KOPT-K1 (cell line): ENCODE results near the gene LCN2.
"Not testable (repeated sequence)": the region's sequence is repeated elsewhere in the genome, so short reads cannot be mapped to it uniquely, and the experiment has no call there.

Source experiments
- H3K27ac ChIP-seq: fragments of 200-600 bp; sonication (generic); 2 replicates; pipeline ENCODE4 v1.5.1; 2016; ENCODE audit warnings: antibody characterized with exemption, mild to moderate bottlenecking, low read depth, low read length; ENCODE audit not compliant: poor library complexity, severe bottlenecking
- H3K36me3 ChIP-seq: fragments of 200-600 bp; sonication (generic); 2 replicates; pipeline ENCODE4 v1.5.1; 2017; ENCODE audit warnings: antibody characterized with exemption, mild to moderate bottlenecking, low read length, moderate library complexity; ENCODE audit not compliant: insufficient read depth
- H3K9me3 ChIP-seq: fragments of 200-600 bp; sonication (generic); 2 replicates; pipeline ENCODE4 v1.5.1; 2017; ENCODE audit warnings: antibody characterized with exemption, low read length, mild to moderate bottlenecking; ENCODE audit not compliant: insufficient read depth, poor library complexity, severe bottlenecking

The LCN2 gene

DNA sequence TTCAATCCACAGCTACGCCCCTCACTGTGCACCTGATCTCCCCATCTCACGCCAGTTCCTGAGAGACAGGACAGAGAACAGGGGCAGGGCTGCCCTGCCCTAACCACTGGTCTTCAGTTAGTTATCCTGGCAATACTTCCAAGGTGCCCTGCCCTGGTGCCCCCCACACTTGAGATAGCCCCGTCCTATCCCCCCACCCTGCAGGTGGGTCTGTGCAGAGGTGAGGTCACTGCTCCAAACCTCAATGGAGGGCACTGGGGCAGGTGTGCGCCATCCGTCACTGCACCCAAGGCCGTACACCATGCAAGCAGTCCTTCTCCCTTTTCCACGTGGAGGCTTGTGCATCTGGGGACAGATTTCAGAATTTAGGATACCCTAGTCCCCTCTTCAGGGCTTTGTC is 18.6 kb upstream of the LCN2 start:
- H3K9me3 ChIP-seq, H3K27ac ChIP-seq, H3K36me3 ChIP-seq: not testable (repeated sequence)

DNA sequence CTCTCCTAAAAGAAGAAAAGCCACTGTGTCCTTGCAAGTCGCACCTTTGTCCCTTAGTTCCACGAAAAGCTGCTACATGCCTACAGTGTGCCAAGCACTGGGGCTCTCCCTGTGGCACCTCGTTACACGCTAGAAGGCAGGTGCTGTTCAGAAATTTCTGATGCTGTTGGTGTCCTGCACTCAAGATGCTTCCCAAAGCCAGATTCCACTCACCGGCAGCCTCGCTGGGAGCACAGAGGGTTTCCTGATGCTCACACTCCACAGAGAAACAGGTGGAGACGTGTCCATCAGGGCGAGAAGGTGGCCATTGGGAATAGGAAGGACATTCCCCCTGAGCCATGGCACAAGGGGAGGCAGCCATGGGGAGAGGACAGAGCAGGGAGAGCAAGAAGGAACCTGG is 17.9 kb upstream of the LCN2 start:
- not testable (repeated sequence) for H3K9me3 ChIP-seq, H3K27ac ChIP-seq, H3K36me3 ChIP-seq

DNA sequence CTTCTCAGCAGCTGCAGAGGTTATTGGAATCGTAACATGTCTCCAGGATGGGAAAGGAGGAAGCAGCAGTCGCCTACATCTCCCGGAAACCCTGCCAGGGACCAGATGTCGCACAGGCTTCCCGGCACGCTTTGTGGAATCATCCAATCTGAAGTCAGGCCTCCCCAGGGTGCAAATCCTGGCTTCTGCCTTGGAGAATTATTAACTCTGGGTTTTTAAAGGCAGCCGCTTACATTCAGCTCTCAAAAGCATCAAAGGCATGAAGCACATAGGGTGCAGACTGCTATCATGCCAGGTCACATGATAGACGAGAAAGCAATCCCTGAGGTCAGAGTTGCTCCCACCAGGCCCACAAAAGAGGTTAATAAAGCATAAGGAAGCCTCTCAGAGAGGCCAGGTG is 17.1 kb upstream of the LCN2 start:
- H3K27ac ChIP-seq, H3K9me3 ChIP-seq, H3K36me3 ChIP-seq: not testable (repeated sequence)

DNA sequence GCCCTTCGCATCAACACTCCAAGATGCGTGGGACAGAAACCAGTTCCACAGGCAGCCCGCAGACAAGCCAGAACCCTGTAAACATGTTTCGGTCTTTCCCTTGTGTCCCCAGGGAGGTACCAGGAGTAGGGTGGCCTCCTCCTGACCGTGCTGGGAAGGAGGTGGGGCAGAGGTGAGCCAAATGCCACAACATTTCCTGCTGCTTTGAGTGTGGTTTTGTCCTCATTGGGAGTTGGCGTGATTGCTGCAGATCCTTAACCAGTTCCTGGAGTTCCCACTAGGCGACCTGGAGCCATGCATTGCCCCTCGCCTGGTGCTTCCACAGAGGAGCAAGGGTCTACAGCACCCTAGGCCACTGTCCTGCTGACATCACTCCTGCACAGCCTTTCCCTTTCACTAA is 13.7 kb upstream of the LCN2 start:
- H3K9me3 ChIP-seq, H3K27ac ChIP-seq, H3K36me3 ChIP-seq: not testable (repeated sequence)

DNA sequence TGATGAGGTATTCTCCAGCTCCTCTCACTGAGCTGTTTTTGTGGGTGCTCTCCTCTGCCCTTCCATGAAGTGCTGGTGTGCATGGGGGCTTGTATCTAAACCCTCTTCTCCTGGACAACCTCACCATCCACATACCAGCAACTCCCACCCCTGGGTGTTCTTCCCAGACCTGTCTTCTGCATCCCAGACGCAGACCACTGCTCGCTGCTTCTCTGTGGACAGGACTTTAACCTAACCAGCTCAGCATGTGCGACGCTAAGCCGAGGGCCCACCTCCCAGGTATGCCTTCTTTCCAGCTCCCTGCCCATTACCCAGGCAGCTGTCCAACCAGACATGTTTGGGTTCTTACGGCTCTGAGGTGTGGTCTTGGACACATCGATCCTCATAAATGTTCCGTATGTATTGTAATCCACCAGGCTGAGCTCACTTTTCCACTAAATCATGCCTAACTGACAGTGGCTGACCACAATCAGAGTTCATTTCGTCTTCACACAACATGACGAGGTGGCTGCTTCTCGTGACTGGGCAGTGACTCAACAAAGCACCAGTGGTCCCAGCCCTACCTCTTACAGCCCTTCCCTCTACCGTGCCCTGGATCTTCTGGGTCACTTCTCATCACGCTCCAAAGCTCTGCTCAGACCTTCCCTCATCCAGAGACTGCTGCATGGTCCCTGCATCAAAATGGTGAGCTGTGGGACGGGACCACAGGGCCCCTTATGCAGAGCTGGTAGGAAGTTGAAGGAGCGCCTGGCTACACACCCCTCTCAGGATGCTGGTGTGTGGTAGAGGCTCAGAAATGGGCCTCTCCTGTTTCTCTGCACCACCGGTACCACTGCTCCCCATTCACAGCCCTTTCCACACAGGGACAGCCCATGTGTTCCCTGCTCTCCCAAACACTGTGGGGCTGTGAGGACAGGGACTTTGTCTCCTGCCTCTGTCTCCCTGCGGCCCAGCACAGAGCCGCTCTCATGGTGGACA is 12.1 kb upstream of the LCN2 start:
- Histone ChIP-seq H3K27ac (no peak overlapping the region), H3K9me3 (no peaks in the 10 kb centered on the region), H3K36me3 (no peaks in the 10 kb centered on the region)

DNA sequence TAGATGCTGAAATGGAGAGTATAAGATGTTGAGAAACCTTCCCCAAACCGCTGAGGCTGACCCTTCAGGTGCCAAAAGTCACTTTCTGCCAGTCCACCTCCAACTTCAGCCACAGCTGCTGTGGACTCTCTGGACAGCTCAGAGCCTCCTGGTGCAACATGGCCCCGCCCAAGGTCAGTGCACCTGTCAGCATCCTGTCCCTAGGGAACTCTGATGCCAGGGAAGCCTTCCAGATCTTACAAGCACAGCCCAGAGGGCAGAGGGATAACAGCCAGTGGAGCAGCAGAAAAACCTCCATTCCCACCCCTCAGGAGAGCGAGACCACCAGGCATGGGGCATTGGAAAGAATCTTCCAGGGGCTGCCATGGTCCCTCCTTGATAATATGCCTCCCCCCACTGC is 11.3 kb upstream of the LCN2 start:
- no peaks in the 10 kb centered on the region for H3K36me3 ChIP-seq
- H3K9me3 ChIP-seq = no peaks in the 10 kb centered on the region
- H3K27ac ChIP-seq = no peak overlapping the region

DNA sequence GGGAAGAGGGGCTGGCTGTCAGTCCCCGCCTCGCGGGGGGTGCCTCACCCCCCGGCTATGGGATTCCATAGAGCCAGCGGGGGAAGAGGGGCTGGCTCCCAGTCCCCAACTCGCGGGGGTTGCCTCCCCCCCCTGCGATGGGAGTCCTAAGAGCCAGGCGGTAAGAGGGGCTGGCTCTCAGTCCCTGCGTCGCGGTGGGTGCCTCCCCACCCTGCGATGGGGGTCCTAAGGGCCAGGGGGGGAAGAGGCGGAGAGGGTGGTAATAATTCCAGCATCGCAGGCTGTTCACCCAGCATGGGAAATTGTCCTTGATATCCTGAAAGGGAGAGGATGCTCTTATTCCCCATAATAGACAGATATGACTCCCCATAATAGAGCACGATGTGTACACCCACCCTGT is 9.6 kb upstream of the LCN2 start:
- no peaks in the 10 kb centered on the region for H3K36me3 ChIP-seq
- H3K9me3 ChIP-seq = no peaks in the 10 kb centered on the region

DNA sequence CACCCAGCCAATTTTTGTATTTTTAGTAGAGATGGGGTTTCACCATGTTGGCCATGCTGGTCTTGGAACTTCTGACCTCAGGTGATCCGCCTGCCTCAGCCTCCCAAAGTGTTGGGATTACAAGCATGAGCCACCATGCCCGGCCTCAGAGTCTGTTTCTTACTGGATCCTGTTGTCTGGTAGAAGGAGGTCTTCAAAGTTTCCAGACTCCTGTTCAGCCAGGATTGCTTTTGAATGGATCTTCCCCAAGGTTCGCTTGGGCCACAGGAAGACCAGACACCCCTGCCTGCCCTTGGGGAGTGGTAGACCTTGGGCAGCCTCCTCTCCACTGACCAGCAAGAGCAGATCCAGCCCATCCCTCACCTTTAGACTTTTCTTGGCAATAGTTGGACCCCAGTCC is 7.6 kb upstream of the LCN2 start:
- Histone ChIP-seq H3K27ac (peak overlapping the region; percentile 42), H3K36me3 (no peaks in the 10 kb centered on the region), H3K9me3 (no peaks in the 10 kb centered on the region)

More for the DNA sequence above, 9.6 kb upstream of the LCN2 start:
- H3K27ac ChIP-seq = no peak overlapping the region

DNA sequence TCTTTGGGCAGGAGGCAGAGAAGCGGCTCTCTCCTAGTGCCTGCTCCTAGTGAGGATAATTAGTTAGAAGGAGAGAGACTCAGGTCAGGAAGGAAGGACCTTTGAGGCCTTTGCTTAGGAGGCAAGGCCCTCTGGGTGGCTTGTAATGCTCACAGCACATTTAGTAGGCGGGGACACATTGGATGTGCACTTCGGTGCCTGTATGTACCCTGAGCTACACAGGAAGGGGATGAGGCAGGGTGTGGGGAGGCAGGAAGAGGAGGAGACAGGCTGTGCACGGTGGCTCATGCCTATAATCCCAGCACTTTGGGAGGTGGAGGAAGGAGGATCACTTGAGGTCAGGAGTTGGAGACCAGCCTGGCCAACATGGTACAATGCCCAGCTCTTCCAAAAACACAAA is 7.2 kb upstream of the LCN2 start:
- Histone ChIP-seq H3K9me3 (no peaks in the 10 kb centered on the region), H3K36me3 (no peaks in the 10 kb centered on the region), H3K27ac (peak overlapping the region; percentile 42)

DNA sequence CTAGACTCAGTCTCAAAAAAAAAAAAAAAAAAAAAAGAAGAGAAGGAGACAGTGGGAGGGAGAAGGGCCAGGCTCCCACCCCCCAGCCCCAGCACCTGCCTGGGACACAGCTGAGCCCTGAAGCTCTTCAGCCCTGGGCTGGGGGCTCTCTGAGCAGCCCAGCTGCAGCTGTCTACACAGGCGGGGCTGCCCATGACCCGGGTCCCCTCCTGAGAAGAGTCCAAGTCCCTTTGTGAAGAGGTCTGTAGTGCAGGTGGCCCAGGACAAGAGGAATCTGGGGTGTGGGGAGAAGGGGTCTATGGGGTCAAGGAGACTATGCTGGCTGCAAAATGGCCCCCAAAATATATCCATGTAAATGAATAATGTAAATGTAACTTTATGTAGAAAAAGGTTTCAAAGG is 6.7 kb upstream of the LCN2 start:
- H3K9me3 ChIP-seq = no peaks in the 10 kb centered on the region
- no peaks in the 10 kb centered on the region for H3K36me3 ChIP-seq
- no peak overlapping the region for H3K27ac ChIP-seq

DNA sequence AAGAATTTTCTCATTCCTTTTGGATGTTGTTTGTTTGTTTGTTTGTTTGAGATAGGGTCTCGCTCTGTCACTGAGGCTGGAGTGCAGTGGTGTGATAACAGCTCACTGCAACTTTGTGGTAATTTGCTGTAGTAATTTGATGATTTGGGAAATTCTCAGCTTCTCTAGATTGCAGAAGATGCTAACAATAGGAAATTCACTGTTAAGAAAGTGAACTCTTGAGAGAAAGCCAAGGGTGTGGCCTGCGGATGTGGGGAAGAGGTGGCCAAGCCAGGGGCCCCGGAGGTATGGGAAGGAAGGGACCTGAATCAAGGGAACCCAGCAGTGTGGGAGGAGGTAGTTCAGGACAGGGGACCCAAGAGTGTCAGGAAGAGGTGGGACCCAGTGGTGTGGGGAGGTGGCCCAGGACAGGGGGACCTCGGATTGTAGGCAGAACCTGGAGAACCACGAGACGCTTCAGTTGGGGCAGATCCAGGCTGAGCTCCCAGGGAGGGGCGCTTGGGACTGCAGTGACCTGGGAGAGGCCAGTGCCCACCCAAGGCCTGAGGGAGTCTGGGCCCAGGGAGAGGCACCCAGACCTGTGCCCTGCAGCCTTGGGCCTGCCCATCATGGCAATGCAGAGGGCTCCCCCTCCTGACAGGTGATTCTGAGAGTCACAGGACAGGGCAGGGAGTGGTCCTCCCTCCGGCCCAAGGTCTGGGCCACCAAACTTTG is 5.6 kb upstream of the LCN2 start:
- Histone ChIP-seq H3K9me3 (no peaks in the 10 kb centered on the region), H3K27ac (no peak overlapping the region), H3K36me3 (no peaks in the 10 kb centered on the region)

DNA sequence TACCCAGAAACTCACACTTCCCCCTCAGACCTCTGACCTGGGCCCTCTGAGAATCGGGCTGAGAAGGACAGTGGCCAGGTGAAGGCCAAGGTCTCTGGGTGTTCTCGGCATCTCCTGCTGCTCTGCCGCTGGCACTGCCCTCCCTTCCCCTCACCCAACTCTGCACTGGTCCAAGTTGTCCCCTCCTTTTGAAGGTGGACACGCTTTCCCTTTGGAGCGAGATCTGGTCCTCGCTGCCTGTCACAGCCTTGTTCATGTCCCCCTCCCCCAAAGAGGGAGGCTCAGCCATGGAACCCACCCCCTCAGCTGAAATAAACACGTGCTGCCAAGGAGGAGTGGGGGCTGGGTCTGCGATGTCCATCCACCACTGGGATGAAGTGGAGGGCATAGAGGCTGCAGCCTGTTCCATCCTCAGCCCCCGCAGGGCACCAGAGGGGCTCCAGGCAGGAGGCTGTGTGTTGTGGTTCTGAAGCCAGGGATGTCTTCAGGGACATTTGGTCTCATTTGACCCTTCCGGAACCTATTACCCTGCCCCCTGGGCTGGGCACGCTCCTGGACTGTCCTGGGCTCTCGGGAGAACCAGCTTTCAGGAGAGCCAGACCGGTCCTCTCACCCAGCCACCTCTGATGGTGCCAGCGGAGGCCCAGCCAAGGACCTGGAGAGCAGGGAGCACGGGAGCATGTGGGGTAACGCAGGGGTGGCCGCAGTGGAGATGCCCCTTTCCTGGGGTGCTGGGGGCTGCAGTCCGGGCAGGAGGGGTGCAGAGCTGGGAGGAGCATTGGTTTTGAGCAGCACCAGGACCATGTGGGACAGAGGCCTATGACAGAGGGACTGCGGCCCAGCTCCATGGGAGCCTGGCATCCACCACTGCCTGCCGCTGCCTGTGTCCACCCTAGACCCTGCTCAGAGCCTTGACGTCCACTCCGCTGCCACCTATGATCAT is 4.7 kb upstream of the LCN2 start:
- Histone ChIP-seq H3K36me3 (no peaks in the 10 kb centered on the region), H3K9me3 (no peaks in the 10 kb centered on the region), H3K27ac (no peak overlapping the region)

DNA sequence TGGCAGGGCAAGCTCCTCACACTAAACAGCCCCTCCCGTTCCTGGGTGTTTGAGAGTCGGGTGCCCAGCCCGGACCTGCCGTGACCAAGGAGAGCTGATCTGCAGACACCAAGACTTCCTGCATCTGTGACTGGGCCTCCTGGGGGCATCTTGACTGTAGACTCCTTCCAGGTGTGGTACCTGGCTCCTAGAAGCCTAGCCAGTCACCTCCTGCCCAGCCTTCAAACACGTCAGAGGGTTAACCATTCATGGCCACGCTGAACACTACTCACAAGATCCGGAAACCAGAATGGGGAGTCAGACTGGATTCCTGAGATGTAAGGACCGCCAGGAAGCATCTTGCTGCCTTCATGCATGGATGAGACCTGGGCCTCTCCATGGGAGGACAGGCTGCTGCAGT is 3.7 kb upstream of the LCN2 start:
- Histone ChIP-seq H3K36me3 (no peaks in the 10 kb centered on the region), H3K27ac (no peak overlapping the region), H3K9me3 (no peaks in the 10 kb centered on the region)

DNA sequence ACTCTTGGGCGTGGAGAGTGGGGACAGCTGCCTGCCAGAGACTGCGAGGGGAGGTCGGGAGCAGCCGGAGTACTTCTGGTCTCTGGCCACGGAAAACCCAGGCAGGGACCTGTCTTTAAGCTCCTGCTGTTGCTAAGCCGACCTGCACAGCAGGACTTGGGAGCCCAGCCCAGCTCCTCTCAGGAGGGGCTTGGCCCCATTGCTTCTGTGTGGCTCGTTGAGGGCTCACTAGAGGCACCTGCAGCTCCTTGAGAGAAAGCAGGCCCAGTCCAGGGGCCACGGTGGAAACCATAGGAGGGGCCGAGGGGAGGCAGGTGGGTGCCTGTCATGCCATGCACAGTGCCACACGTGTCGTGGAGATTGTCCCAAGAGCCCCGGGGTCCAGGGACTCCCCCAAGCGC is 3.3 kb upstream of the LCN2 start:
- no peaks in the 10 kb centered on the region for H3K36me3 ChIP-seq
- no peak overlapping the region for H3K27ac ChIP-seq
- H3K9me3 ChIP-seq = no peaks in the 10 kb centered on the region

DNA sequence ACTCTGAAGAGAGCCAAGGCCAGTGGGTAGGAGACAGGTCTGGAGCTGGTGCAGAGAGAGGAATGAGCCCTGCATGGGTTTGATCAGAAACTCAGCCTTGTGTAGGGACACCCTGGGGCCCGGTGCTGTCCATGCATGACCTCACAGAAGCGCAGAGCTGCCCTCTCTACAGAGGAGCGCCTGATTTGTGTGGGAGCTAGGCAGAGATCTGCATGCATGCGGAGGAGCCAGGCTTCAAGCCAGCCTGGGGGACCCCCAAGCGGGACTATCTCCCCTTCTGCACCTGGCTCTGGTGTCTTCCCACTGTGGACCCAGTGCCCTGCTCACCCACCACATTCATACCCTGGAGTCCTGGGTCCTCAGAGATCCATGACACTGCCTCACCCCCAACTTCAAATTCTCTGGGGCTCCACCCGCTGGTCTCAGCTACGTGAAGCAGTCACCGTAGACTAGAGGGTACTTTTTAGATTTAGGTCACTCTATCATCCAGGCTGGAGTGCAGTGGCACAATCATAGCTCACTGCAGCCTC is 2.6 kb upstream of the LCN2 start:
- Histone ChIP-seq H3K27ac (no peak overlapping the region), H3K36me3 (no peaks in the 10 kb centered on the region), H3K9me3 (no peaks in the 10 kb centered on the region)
